AG09309 (cell line): Measurements from ENCODE around the gene MAGEB1.

Experiments used
- DNase-seq: peaks from one replicate; pipeline ENCODE4 v3.0.0-alpha.2; 2010; ENCODE audit warnings: low read depth
- H3K4me3 ChIP-seq: 2 replicates; pipeline ENCODE4 v1.5.1; 2011; ENCODE audit warnings: mild to moderate bottlenecking, low read depth, low read length, moderate library complexity; ENCODE audit not compliant: control insufficient read depth
- TF ChIP-seq, protein P1 (sequence below): IDR thresholded peaks from 2 replicates; pipeline ENCODE4 v1.5.1; 2011; ENCODE audit warnings: mild to moderate bottlenecking, low read depth, low read length, inconsistent platforms; ENCODE audit not compliant: insufficient read depth, control insufficient read depth; ENCODE audit errors: missing control alignments

Gene MAGEB1

GRCh38 chrX:30246769-30247489 is at the start of gene MAGEB1:
Gene MAGEB1, plus strand, starts transcription at chrX:30247146. Its CDS starts 3,348 bp downstream, at chrX:30250494.
- no peak within 1 kb of the TSS for H3K4me3 ChIP-seq
- TF ChIP-seq, protein P1, sequence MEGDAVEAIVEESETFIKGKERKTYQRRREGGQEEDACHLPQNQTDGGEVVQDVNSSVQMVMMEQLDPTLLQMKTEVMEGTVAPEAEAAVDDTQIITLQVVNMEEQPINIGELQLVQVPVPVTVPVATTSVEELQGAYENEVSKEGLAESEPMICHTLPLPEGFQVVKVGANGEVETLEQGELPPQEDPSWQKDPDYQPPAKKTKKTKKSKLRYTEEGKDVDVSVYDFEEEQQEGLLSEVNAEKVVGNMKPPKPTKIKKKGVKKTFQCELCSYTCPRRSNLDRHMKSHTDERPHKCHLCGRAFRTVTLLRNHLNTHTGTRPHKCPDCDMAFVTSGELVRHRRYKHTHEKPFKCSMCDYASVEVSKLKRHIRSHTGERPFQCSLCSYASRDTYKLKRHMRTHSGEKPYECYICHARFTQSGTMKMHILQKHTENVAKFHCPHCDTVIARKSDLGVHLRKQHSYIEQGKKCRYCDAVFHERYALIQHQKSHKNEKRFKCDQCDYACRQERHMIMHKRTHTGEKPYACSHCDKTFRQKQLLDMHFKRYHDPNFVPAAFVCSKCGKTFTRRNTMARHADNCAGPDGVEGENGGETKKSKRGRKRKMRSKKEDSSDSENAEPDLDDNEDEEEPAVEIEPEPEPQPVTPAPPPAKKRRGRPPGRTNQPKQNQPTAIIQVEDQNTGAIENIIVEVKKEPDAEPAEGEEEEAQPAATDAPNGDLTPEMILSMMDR = no peak
- no peak for DNase-seq

GRCh38 chrX:30212172-30212571 is 34.8 kb upstream of the MAGEB1 start:
- H3K4me3 ChIP-seq = no peak overlapping the region
- TF ChIP-seq, protein P1 = no peak
- no peak for DNase-seq

GRCh38 chrX:30215357-30215843 is 31.5 kb upstream of the MAGEB1 start, which contains the start of gene MAGEB2:
Gene MAGEB2, plus strand, starts transcription at chrX:30215563. Its CDS starts 3,018 bp downstream, at chrX:30218581.
- TF ChIP-seq, protein P1 = no peak
- no peak for DNase-seq
- no peak within 1 kb of the TSS for H3K4me3 ChIP-seq

GRCh38 chrX:30217465-30217864 is 29.5 kb upstream of the MAGEB1 start:
- TF ChIP-seq, protein P1 = no peak
- H3K4me3 ChIP-seq = no peak overlapping the region

DNA sequence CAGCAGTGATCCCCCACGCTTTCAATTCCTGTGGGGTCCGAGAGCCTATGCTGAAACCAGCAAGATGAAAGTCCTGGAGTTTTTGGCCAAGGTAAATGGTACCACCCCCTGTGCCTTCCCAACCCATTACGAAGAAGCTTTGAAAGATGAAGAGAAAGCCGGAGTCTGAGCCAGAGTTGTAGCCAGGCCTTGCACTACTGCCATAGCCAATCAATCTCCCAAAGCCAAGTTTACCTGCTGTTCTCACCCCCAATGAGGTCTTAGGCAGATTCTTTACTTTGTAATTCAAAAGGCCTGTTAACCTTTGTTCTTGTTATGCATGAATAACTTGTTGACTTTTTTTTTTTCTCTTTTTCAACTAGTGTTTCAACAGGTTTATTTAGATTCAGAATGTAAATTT is 27.6 kb upstream of the MAGEB1 start:
- TF ChIP-seq, protein P1 = no peak
- no peak overlapping the region for H3K4me3 ChIP-seq

More at GRCh38 chrX:30217465-30217864, 29.5 kb upstream of the MAGEB1 start:
- DNase-seq = no peak

GRCh38 chrX:30220661-30221060 is 26.3 kb upstream of the MAGEB1 start:
- DNase-seq = no peak
- no peak overlapping the region for H3K4me3 ChIP-seq
- TF ChIP-seq, protein P1 = no peak

More for the DNA sequence above, 27.6 kb upstream of the MAGEB1 start:
- no peak for DNase-seq
